Activated naive CD4-positive, alpha-beta T cell treated with anti-CD3 and anti-CD28 coated beads for 36 hours (primary cell): ENCODE results near the gene SHISAL1. TPM values are rescaled to one million over a fixed set of nuclear protein-coding genes. Genes with fewer than 3 reads are reported as not detected.

Source experiments
- CTCF ChIA-PET: fragments of 350-600 bp; sonication (Branson Sonifier 250); formaldehyde crosslinking; loops from one replicate; lab custom pipeline; 2021; ENCODE audit warnings: antibody characterized with exemption; lab: Charles Lee
- DNase-seq: peaks from one replicate; pipeline ENCODE4 v3.0.0-alpha.2; 2020
- H3K27ac Mint-ChIP-seq: one replicate; pipeline ENCODE4 v1.8.0; 2021; ENCODE audit warnings: mild to moderate bottlenecking, mixed read lengths
- H3K27me3 Mint-ChIP-seq: one replicate; pipeline ENCODE4 v1.8.0; 2021; ENCODE audit warnings: low read depth, mixed read lengths
- H3K36me3 Mint-ChIP-seq: one replicate; pipeline ENCODE4 v1.8.0; 2021; ENCODE audit warnings: low read depth, mixed read lengths
- H3K4me1 Mint-ChIP-seq: one replicate; pipeline ENCODE4 v1.8.0; 2021; ENCODE audit warnings: low read depth, mixed read lengths
- H3K4me3 Mint-ChIP-seq: one replicate; pipeline ENCODE4 v1.8.0; 2021; ENCODE audit warnings: mild to moderate bottlenecking, moderate library complexity, mixed read lengths
- H3K9me3 Mint-ChIP-seq: one replicate; pipeline ENCODE4 v1.8.0; 2021; ENCODE audit warnings: mixed read lengths
- intact Hi-C: fragments of 100-400 bp; cut with micrococcal nuclease; formaldehyde crosslinking; loops from one replicate; pipeline ENCODE4 v1.15.1; 2023
- total RNA-seq, 2 experiments: library from RNA; stranded (reverse); gene quantifications; one replicate each; pipeline ENCODE4 v1.2.3, GENCODE V29; 2021

Gene SHISAL1
- total RNA-seq, 2 experiments from 2014 or later = not detected

- DNase-seq = no peak
- no peaks in the 10 kb centered on the region for H3K36me3 Mint-ChIP-seq
- no peak overlapping the region for H3K4me3 Mint-ChIP-seq
- intact Hi-C loops = no loop called here
- H3K4me1 Mint-ChIP-seq = no peaks in the 10 kb centered on the region
- peaks cover 6% of the 10 kb centered on the region for H3K9me3 Mint-ChIP-seq
- H3K27me3 Mint-ChIP-seq = no peaks in the 10 kb centered on the region
- CTCF ChIA-PET = no interaction called here
- H3K27ac Mint-ChIP-seq = no peak overlapping the region
Measured at GRCh38 chr22:44291265-44291664, 21.5 kb downstream of the SHISAL1 start.

GRCh38 chr22:44289414-44290171 is 23.2 kb downstream of the SHISAL1 start:
- no peak overlapping the region for H3K27ac Mint-ChIP-seq
- intact Hi-C loops = no loop called here
- peaks cover 6% of the 10 kb centered on the region for H3K9me3 Mint-ChIP-seq
- H3K27me3 Mint-ChIP-seq = no peaks in the 10 kb centered on the region
- no peak overlapping the region for H3K4me3 Mint-ChIP-seq
- DNase-seq = no peak
- CTCF ChIA-PET = no interaction called here
- no peaks in the 10 kb centered on the region for H3K36me3 Mint-ChIP-seq
- H3K4me1 Mint-ChIP-seq = no peaks in the 10 kb centered on the region

DNA sequence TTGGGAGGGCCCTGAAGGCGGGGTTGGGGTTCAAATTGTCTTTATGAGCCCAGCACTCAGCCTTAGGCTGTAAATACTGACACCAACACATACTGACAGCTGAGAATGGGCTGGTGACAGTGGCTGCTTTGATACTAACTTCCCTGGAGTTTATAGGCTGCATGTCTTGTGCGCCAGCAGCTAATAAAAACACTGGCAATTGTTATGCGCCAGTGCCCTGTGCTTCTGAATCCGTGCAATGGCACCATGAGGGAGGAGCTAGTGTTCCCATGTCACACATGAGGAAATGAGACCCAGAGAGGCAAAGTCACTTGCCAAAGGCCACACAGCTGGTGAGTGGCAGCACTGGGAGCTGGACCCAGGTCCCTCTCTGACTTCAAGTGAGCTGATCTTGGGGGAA is 23.8 kb downstream of the SHISAL1 start:
- CTCF ChIA-PET = no interaction called here
- Mint-ChIP-seq H3K27ac (no peak overlapping the region), H3K4me3 (no peak overlapping the region), H3K4me1 (no peaks in the 10 kb centered on the region), H3K36me3 (no peaks in the 10 kb centered on the region), H3K27me3 (no peaks in the 10 kb centered on the region), H3K9me3 (peaks cover 3% of the 10 kb centered on the region)
- no peak for DNase-seq
- intact Hi-C loops = no loop called here

GRCh38 chr22:44287741-44288140 is 25.0 kb downstream of the SHISAL1 start:
- Mint-ChIP-seq H3K36me3 (no peaks in the 10 kb centered on the region), H3K27ac (no peak overlapping the region), H3K4me1 (no peaks in the 10 kb centered on the region), H3K27me3 (no peaks in the 10 kb centered on the region), H3K4me3 (no peak overlapping the region), H3K9me3 (no peaks in the 10 kb centered on the region)
- CTCF ChIA-PET = interaction anchor here (0.9 kb wide), 1 partner anchor 295 kb away, joined by 3 read pairs; no protein-coding TSS in a partner anchor
- DNase-seq = no peak
- intact Hi-C loops = no loop called here

DNA sequence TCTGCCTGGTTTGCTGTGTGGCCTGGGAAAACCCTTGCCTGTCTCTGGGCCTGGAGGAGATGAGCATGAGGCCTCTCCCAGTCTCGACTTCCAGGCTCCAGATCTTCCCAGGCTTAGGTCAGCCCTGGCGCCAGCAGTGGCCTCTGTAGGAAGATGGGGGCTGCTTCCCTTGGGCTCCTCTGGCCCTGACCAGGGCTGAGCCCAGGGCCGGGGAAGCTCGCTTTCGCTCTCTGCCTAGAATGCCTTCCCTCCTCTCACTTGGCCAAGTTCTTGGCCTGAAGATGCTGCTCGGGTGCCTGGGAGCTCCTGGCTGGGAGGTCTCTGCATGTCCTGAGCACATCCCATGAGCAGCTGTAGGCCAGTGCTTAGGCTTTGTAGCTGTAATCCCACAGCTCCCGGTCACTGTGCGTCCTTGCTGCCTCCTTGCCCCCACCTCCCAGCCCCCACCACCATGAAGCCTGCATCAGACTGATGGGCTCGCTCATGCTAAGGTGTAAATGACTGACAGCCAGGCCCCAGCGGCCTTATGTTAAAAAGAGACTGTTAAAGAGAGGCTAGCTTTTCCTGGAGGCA is 25.5 kb downstream of the SHISAL1 start:
- intact Hi-C loops = no loop called here
- Mint-ChIP-seq H3K27ac (no peak overlapping the region), H3K4me1 (no peaks in the 10 kb centered on the region), H3K27me3 (no peaks in the 10 kb centered on the region), H3K36me3 (no peaks in the 10 kb centered on the region), H3K4me3 (no peak overlapping the region), H3K9me3 (no peaks in the 10 kb centered on the region)
- DNase-seq = no peak
- CTCF ChIA-PET = interaction anchor here (0.9 kb wide), 1 partner anchor 294 kb away, joined by 3 read pairs; no protein-coding TSS in a partner anchor

DNA sequence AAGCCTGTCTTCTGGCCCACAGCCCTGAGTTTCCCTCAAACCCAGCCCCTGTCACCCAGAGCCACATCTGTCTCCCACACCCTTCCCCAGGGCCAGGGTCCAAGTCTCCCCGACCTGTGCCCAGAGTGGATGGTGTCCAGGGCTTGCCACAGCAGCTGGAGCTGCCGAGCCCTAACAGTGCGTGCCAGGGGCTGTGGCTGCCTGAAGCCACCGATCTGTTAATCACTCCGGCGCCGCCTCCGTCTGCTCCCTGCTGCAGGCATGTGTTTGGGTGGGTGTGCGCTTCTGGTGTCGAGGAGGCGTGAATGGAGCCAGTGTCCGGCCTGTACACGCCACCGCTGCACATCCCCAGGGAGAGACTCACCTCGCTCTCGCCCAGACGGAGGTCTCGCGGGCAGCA is 26.1 kb downstream of the SHISAL1 start:
- H3K36me3 Mint-ChIP-seq = no peaks in the 10 kb centered on the region
- intact Hi-C loops = no loop called here
- H3K27me3 Mint-ChIP-seq = no peaks in the 10 kb centered on the region
- H3K4me1 Mint-ChIP-seq = no peaks in the 10 kb centered on the region
- DNase-seq = no peak
- H3K9me3 Mint-ChIP-seq = no peaks in the 10 kb centered on the region
- CTCF ChIA-PET = interaction anchor here (0.9 kb wide), 1 partner anchor 294 kb away, joined by 3 read pairs; no protein-coding TSS in a partner anchor
- no peak overlapping the region for H3K27ac Mint-ChIP-seq
- no peak overlapping the region for H3K4me3 Mint-ChIP-seq

GRCh38 chr22:44284711-44285110 is 28.0 kb downstream of the SHISAL1 start:
- CTCF ChIA-PET = no interaction called here
- peaks cover 2% of the 10 kb centered on the region for H3K27me3 Mint-ChIP-seq
- H3K4me1 Mint-ChIP-seq = no peaks in the 10 kb centered on the region
- H3K4me3 Mint-ChIP-seq = no peak overlapping the region
- H3K36me3 Mint-ChIP-seq = no peaks in the 10 kb centered on the region
- intact Hi-C loops = no loop called here
- H3K9me3 Mint-ChIP-seq = no peaks in the 10 kb centered on the region
- no peak overlapping the region for H3K27ac Mint-ChIP-seq
- no peak for DNase-seq

GRCh38 chr22:44281768-44282637 is 30.7 kb downstream of the SHISAL1 start:
- H3K36me3 Mint-ChIP-seq = no peaks in the 10 kb centered on the region
- CTCF ChIA-PET = no interaction called here
- H3K4me1 Mint-ChIP-seq = no peaks in the 10 kb centered on the region
- H3K27me3 Mint-ChIP-seq = peaks cover 2% of the 10 kb centered on the region
- no peak overlapping the region for H3K27ac Mint-ChIP-seq
- H3K4me3 Mint-ChIP-seq = no peak overlapping the region
- intact Hi-C loops = no loop called here
- no peaks in the 10 kb centered on the region for H3K9me3 Mint-ChIP-seq
- no peak for DNase-seq

- no peak for DNase-seq
- intact Hi-C loops = no loop called here
- no peak overlapping the region for H3K27ac Mint-ChIP-seq
- H3K4me3 Mint-ChIP-seq = no peak overlapping the region
- CTCF ChIA-PET = no interaction called here
- H3K9me3 Mint-ChIP-seq = no peaks in the 10 kb centered on the region
- H3K4me1 Mint-ChIP-seq = no peaks in the 10 kb centered on the region
- peaks cover 6% of the 10 kb centered on the region for H3K27me3 Mint-ChIP-seq
- no peaks in the 10 kb centered on the region for H3K36me3 Mint-ChIP-seq
Measured at GRCh38 chr22:44280665-44281188, 32.0 kb downstream of the SHISAL1 start.

DNA sequence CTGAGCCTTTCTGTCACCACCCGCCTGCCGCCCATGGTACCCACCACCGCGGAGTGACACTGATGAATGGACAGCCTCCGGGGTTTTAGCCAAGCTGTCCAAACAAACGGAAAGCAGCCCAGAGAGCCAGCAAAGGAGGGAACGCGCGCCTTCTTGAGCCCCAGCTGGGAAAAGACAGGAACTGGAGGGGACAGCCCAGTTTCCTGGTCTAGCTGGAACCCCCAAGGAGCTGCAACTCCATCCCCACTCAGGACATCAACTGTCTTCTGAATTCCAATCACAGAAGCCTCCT is 33.7 kb downstream of the SHISAL1 start:
- Mint-ChIP-seq H3K36me3 (no peaks in the 10 kb centered on the region), H3K27ac (no peak overlapping the region), H3K4me3 (no peak overlapping the region), H3K9me3 (no peaks in the 10 kb centered on the region), H3K27me3 (peaks cover 6% of the 10 kb centered on the region), H3K4me1 (no peaks in the 10 kb centered on the region)
- DNase-seq = no peak
- CTCF ChIA-PET = no interaction called here
- intact Hi-C loops = no loop called here

DNA sequence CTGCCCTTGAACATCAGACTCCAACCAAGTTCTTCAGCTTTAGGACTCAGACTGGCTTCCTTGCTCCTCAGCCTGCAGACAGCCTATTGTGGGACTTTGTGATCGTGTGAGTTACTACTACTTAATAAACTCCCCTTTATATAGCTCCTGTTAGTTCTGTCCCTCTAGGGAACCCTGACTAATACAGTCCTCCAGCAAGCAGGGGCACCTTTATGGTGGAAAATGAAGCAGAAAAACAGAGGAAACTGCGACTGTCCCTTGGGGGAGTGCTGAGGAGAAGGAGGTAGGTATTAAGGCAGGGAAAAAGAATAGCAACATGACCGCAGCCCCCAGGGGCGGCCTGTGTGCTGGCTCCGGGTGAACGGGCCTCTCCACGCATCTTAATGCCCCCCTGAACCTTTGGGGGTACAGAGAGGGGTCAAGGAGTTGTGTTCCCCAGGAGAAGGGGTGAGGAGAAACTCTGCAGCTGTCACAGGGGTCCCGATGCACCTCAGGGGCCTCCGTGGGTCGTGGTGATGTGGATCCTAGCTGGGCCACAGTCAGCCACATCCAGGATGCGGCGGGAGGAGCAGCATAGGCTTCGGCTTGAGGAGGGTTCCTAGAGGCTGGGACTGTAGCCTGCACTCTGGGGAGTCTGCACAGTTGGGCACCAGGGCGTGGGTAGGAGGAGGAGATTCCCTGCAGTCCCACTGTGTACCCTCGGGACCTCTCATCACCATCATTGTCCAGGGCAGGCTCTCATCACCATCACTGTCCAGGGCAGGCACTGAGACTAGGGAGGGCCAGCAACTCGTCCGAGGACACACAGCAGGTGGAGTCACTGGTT is 34.3 kb downstream of the SHISAL1 start:
- Mint-ChIP-seq H3K27me3 (peaks cover 6% of the 10 kb centered on the region), H3K9me3 (no peaks in the 10 kb centered on the region), H3K4me3 (no peak overlapping the region), H3K4me1 (no peaks in the 10 kb centered on the region), H3K27ac (no peak overlapping the region), H3K36me3 (no peaks in the 10 kb centered on the region)
- CTCF ChIA-PET = no interaction called here
- no peak for DNase-seq
- intact Hi-C loops = no loop called here
